HG03378 (cell line): Measurements from ENCODE around the gene ACAP3.
A peak's percentile ranks its signal among the peaks of the same experiment; 100 is the strongest.
"Not testable (repeated sequence)": the region's sequence is repeated elsewhere in the genome, so short reads cannot be mapped to it uniquely, and the experiment has no call there.

Experiments
- ATAC-seq: cut with Tn5 transposase; IDR thresholded peaks from one replicate; pipeline ENCODE4 v1.9.1; 2021; ENCODE audit warnings: mild to moderate bottlenecking, moderate library complexity; ENCODE audit not compliant: unreplicated experiment

Gene ACAP3

GRCh38 chr1:1330366-1331067 lies 22.8 kb upstream of the ACAP3 start:
- no peak for ATAC-seq

GRCh38 chr1:1329304-1330210 lies 21.8 kb upstream of the ACAP3 start:
- ATAC-seq = no peak

- no peak for ATAC-seq
Measured at GRCh38 chr1:1328254-1328653, 20.5 kb upstream of the ACAP3 start.

- no peak for ATAC-seq
Measured at GRCh38 chr1:1327291-1327690, 19.6 kb upstream of the ACAP3 start.

GRCh38 chr1:1326075-1326605 lies 18.4 kb upstream of the ACAP3 start:
- ATAC-seq = no peak

GRCh38 chr1:1325288-1326074 lies 17.8 kb upstream of the ACAP3 start:
- ATAC-seq = no peak

- ATAC-seq = peak; percentile 41
Measured at GRCh38 chr1:1324524-1325287, 17.0 kb upstream of the ACAP3 start, which contains the start of the genes CPTP and INTS11. CPTP (plus strand) TSS chr1:1324802; CDS start chr1:1326911, 2,109 bp downstream. INTS11 (minus strand) TSS chr1:1324660; CDS start chr1:1324608, 52 bp downstream.

- ATAC-seq = peak; percentile 21
Measured at GRCh38 chr1:1324084-1324523, 16.4 kb upstream of the ACAP3 start.

- ATAC-seq = no peak
Measured at GRCh38 chr1:1322952-1323351, 15.2 kb upstream of the ACAP3 start.

GRCh38 chr1:1322418-1322817 lies 14.7 kb upstream of the ACAP3 start:
- no peak for ATAC-seq

GRCh38 chr1:1321477-1321876 lies 13.7 kb upstream of the ACAP3 start:
- no peak for ATAC-seq

GRCh38 chr1:1320666-1321448 lies 13.1 kb upstream of the ACAP3 start:
- no peak for ATAC-seq

GRCh38 chr1:1319646-1319941 lies 11.9 kb upstream of the ACAP3 start:
- no peak for ATAC-seq

- no peak for ATAC-seq
Measured at GRCh38 chr1:1318777-1319645, 11.3 kb upstream of the ACAP3 start.

- ATAC-seq = no peak
Measured at GRCh38 chr1:1318131-1318652, 10.5 kb upstream of the ACAP3 start.

- ATAC-seq = no peak
Measured at GRCh38 chr1:1317420-1317819, 9.7 kb upstream of the ACAP3 start.

- not testable (repeated sequence) for ATAC-seq
Measured at GRCh38 chr1:1316199-1316598, 8.5 kb upstream of the ACAP3 start.

- no peak for ATAC-seq
Measured at GRCh38 chr1:1315435-1315954, 7.8 kb upstream of the ACAP3 start.
